ENCODE measurements around the gene MFAP3. TPM values are rescaled to one million over a fixed set of nuclear protein-coding genes. Genes with fewer than 3 reads are reported as not detected.
"Not testable (repeated sequence)": the region's sequence is repeated elsewhere in the genome, so short reads cannot be mapped to it uniquely, and the experiment has no call there.

Gene MFAP3
- total and polyA plus RNA-seq, 2 experiments from 2014 or later: 20.5 to 88.8 TPM

- no peak for DNase-seq
- no peaks in the 10 kb centered on the region; the same call in 1 of the 2 replicates for H3K36me3 ChIP-seq (ENCODE audit: low read depth)
- H3K9me2 ChIP-seq (ENCODE audit: insufficient read depth): no peaks in the 10 kb centered on the region
- H3K4me2 ChIP-seq (ENCODE audit: unreplicated experiment): no peak overlapping the region
- H3K4me3 ChIP-seq: no peak overlapping the region
- in situ Hi-C loops (cut with MboI): no loop called here
- H2AFZ ChIP-seq: no peak overlapping the region
- H3K4me1 ChIP-seq (ENCODE audit: insufficient read depth): no peaks in the 10 kb centered on the region
- TF ChIP-seq EZH2phosphoT487 (IDR thresholded peaks at IDR 0.05; ENCODE audit: insufficient read depth, low read depth) (no peak), EZH2 (IDR thresholded peaks at IDR 0.05; ENCODE audit: insufficient read depth, poor library complexity, severe bottlenecking) (no peak)
- H3K27ac ChIP-seq: no peak overlapping the region
- 41 to 56% methylated on average over 6 of the region's 6 CpGs for WGBS, 2 experiments (ENCODE audit: low coverage in 1 of 2, low lambda C conversion rate in 2 of 2, missing lambda C conversion rate in 2 of 2)
- H3K9ac ChIP-seq: no peak overlapping the region
- H3K27me3 ChIP-seq (replicated peaks; ENCODE audit: insufficient read depth): no peaks in the 10 kb centered on the region
- no peaks in the 10 kb centered on the region for H3K9me3 ChIP-seq (ENCODE audit: low read depth)
- no peaks in the 10 kb centered on the region for H3K79me2 ChIP-seq (ENCODE audit: insufficient read depth)
- no peaks in the 10 kb centered on the region for H3F3A ChIP-seq (ENCODE audit: insufficient read depth)
- no peaks in the 10 kb centered on the region; the same call in 1 of the 2 replicates for H4K20me1 ChIP-seq (ENCODE audit: insufficient read depth)
These were observed 20.3 kb downstream of the MFAP3 start for GRCh38 chr5:154059039-154059430.

GRCh38 chr5:154059583-154059982 lies 20.8 kb downstream of the MFAP3 start:
- Histone ChIP-seq H3K27ac (no peak overlapping the region), H4K20me1 (ENCODE audit: insufficient read depth) (no peaks in the 10 kb centered on the region; the same call in 1 of the 2 replicates)

GRCh38 chr5:154060606-154061005 lies 21.8 kb downstream of the MFAP3 start:
- TF ChIP-seq EZH2phosphoT487 (IDR thresholded peaks at IDR 0.05; ENCODE audit: insufficient read depth, low read depth): no peak
- Histone ChIP-seq H3K4me2 (ENCODE audit: unreplicated experiment) (no peak overlapping the region), H3K27ac (no peak overlapping the region), H3K4me1 (ENCODE audit: insufficient read depth) (no peaks in the 10 kb centered on the region), H3K79me2 (ENCODE audit: insufficient read depth) (no peaks in the 10 kb centered on the region), H3K9me3 (ENCODE audit: low read depth) (no peaks in the 10 kb centered on the region), H3K9me2 (ENCODE audit: insufficient read depth) (no peaks in the 10 kb centered on the region), H3K4me3 (no peak overlapping the region), H2AFZ (no peak overlapping the region), H3F3A (ENCODE audit: insufficient read depth) (no peaks in the 10 kb centered on the region), H3K27me3 (replicated peaks; ENCODE audit: insufficient read depth) (no peaks in the 10 kb centered on the region), H3K36me3 (ENCODE audit: low read depth) (no peaks in the 10 kb centered on the region), H3K9ac (no peak overlapping the region), H4K20me1 (ENCODE audit: insufficient read depth) (no peaks in the 10 kb centered on the region; the same call in 1 of the 2 replicates)
- in situ Hi-C loops (cut with MboI): loop anchor here (10.0 kb wide), 1 partner anchor 354 kb away; no protein-coding TSS in a partner anchor
- 98 to 100% methylated on average over 3 of the region's 3 CpGs for whole genome bisulfite sequencing, 2 experiments (ENCODE audit: low coverage in 1 of 2, low lambda C conversion rate in 2 of 2, missing lambda C conversion rate in 2 of 2)
- no peak for DNase-seq

More at GRCh38 chr5:154059583-154059982, 20.8 kb downstream of the MFAP3 start:
- no peak for TF ChIP-seq EZH2 (IDR thresholded peaks at IDR 0.05; ENCODE audit: insufficient read depth, poor library complexity, severe bottlenecking)
- TF ChIP-seq EZH2phosphoT487 (IDR thresholded peaks at IDR 0.05; ENCODE audit: insufficient read depth, low read depth): no peak
- Histone ChIP-seq H3K79me2 (ENCODE audit: insufficient read depth) (no peaks in the 10 kb centered on the region), H3F3A (ENCODE audit: insufficient read depth) (no peaks in the 10 kb centered on the region), H3K9me3 (ENCODE audit: low read depth) (no peaks in the 10 kb centered on the region), H3K36me3 (ENCODE audit: low read depth) (no peaks in the 10 kb centered on the region; the same call in 1 of the 2 replicates), H3K27me3 (replicated peaks; ENCODE audit: insufficient read depth) (no peaks in the 10 kb centered on the region), H3K9ac (no peak overlapping the region), H3K4me3 (no peak overlapping the region), H3K9me2 (ENCODE audit: insufficient read depth) (no peaks in the 10 kb centered on the region), H3K4me1 (ENCODE audit: insufficient read depth) (no peaks in the 10 kb centered on the region), H3K4me2 (ENCODE audit: unreplicated experiment) (no peak overlapping the region), H2AFZ (no peak overlapping the region)
- in situ Hi-C loops (cut with MboI): no loop called here
- no peak for DNase-seq
- WGBS, 2 experiments (ENCODE audit: low coverage in 1 of 2, low lambda C conversion rate in 2 of 2, missing lambda C conversion rate in 2 of 2): 70 to 72% methylated on average over 4 of the region's 4 CpGs

GRCh38 chr5:154063372-154063771 lies 24.6 kb downstream of the MFAP3 start:
- Histone ChIP-seq H3K4me3 (no peak overlapping the region), H3K4me1 (ENCODE audit: insufficient read depth) (no peaks in the 10 kb centered on the region), H3K4me2 (ENCODE audit: unreplicated experiment) (no peak overlapping the region), H2AFZ (no peak overlapping the region), H3K27me3 (replicated peaks; ENCODE audit: insufficient read depth) (no peaks in the 10 kb centered on the region), H3K9me2 (ENCODE audit: insufficient read depth) (no peaks in the 10 kb centered on the region), H3K27ac (no peak overlapping the region), H4K20me1 (ENCODE audit: insufficient read depth) (no peaks in the 10 kb centered on the region; the same call in 1 of the 2 replicates), H3K79me2 (ENCODE audit: insufficient read depth) (no peaks in the 10 kb centered on the region), H3K9me3 (ENCODE audit: low read depth) (no peaks in the 10 kb centered on the region), H3F3A (ENCODE audit: insufficient read depth) (no peaks in the 10 kb centered on the region), H3K36me3 (ENCODE audit: low read depth) (no peaks in the 10 kb centered on the region), H3K9ac (no peak overlapping the region)
- no peak for DNase-seq
- in situ Hi-C loops (cut with MboI): loop anchor here (10.0 kb wide), 1 partner anchor 351 kb away; no protein-coding TSS in a partner anchor
- TF ChIP-seq EZH2 (IDR thresholded peaks at IDR 0.05; ENCODE audit: insufficient read depth, poor library complexity, severe bottlenecking) (no peak), EZH2phosphoT487 (IDR thresholded peaks at IDR 0.05; ENCODE audit: insufficient read depth, low read depth) (no peak)

- no peaks in the 10 kb centered on the region for H3F3A ChIP-seq (ENCODE audit: insufficient read depth)
- no peaks in the 10 kb centered on the region for H3K27me3 ChIP-seq (replicated peaks; ENCODE audit: insufficient read depth)
- no peaks in the 10 kb centered on the region for H3K9me2 ChIP-seq (ENCODE audit: insufficient read depth)
- no peak overlapping the region for H3K9ac ChIP-seq
- no peak overlapping the region for H3K27ac ChIP-seq
- DNase-seq: no peak
- no peak overlapping the region for H3K4me3 ChIP-seq
- no peak for TF ChIP-seq EZH2 (IDR thresholded peaks at IDR 0.05; ENCODE audit: insufficient read depth, poor library complexity, severe bottlenecking)
- H3K9me3 ChIP-seq (ENCODE audit: low read depth): no peaks in the 10 kb centered on the region
- H3K79me2 ChIP-seq (ENCODE audit: insufficient read depth): no peaks in the 10 kb centered on the region
- H4K20me1 ChIP-seq (ENCODE audit: insufficient read depth): no peaks in the 10 kb centered on the region
- H3K36me3 ChIP-seq (ENCODE audit: low read depth): no peaks in the 10 kb centered on the region
- H3K4me1 ChIP-seq (ENCODE audit: insufficient read depth): no peaks in the 10 kb centered on the region
- H3K4me2 ChIP-seq (ENCODE audit: unreplicated experiment): no peak overlapping the region
- no peak overlapping the region for H2AFZ ChIP-seq
- in situ Hi-C loops (cut with MboI): loop anchor here (10.0 kb wide), 1 partner anchor 349 kb away; no protein-coding TSS in a partner anchor
These were observed 27.2 kb downstream of the MFAP3 start for GRCh38 chr5:154065971-154066370.

GRCh38 chr5:154069854-154070253 lies 31.1 kb downstream of the MFAP3 start:
- DNase-seq; H3K36me3 ChIP-seq (ENCODE audit: low read depth); H3K4me3 ChIP-seq; H3K27ac ChIP-seq; H3K9ac ChIP-seq; H3K9me3 ChIP-seq (ENCODE audit: low read depth); H3K9me2 ChIP-seq (ENCODE audit: insufficient read depth); H3F3A ChIP-seq (ENCODE audit: insufficient read depth); H4K20me1 ChIP-seq (ENCODE audit: insufficient read depth); H3K79me2 ChIP-seq (ENCODE audit: insufficient read depth); H3K4me1 ChIP-seq (ENCODE audit: insufficient read depth); H3K4me2 ChIP-seq (ENCODE audit: unreplicated experiment); H2AFZ ChIP-seq; H3K27me3 ChIP-seq (replicated peaks; ENCODE audit: insufficient read depth): not testable (repeated sequence)
- in situ Hi-C loops (cut with MboI): loop anchor here (10.0 kb wide), 2 partner anchors 115 to 345 kb away; no protein-coding TSS in a partner anchor
- WGBS, 2 experiments (ENCODE audit: low coverage in 1 of 2, low lambda C conversion rate in 2 of 2, missing lambda C conversion rate in 2 of 2): 79 to 82% methylated on average over 5 of the region's 5 CpGs
